Nephron (organoid): Measurements from ENCODE around the gene GALNT18.
A peak's percentile ranks its signal among the peaks of the same experiment; 100 is the strongest.

Source experiments
- H3K27ac Mint-ChIP-seq, 3 experiments: 2 replicates each; pipeline ENCODE4 v1.8.0; 2020; ENCODE audit warnings: mixed read lengths in 3 of 3, mild to moderate bottlenecking in 2 of 3, moderate library complexity in 1 of 3
- H3K27me3 Mint-ChIP-seq: 2 replicates; pipeline ENCODE4 v1.8.0; 2021; ENCODE audit warnings: low read depth, mild to moderate bottlenecking, moderate library complexity, mixed read lengths
- H3K36me3 Mint-ChIP-seq: 2 replicates; pipeline ENCODE4 v1.8.0; 2020; ENCODE audit warnings: low read depth, mixed read lengths
- H3K4me1 Mint-ChIP-seq: 2 replicates; pipeline ENCODE4 v1.8.0; 2020; ENCODE audit warnings: mixed read lengths
- H3K4me3 Mint-ChIP-seq, 3 experiments: 2 replicates each; pipeline ENCODE4 v1.8.0; 2020; ENCODE audit warnings: mild to moderate bottlenecking in 3 of 3, mixed read lengths in 3 of 3, moderate library complexity in 2 of 3
- H3K9me3 Mint-ChIP-seq: 2 replicates; pipeline ENCODE4 v1.8.0; 2020; ENCODE audit warnings: mixed read lengths
- TF ChIP-seq, protein P1 (sequence below), 3 experiments: fragments of 200-600 bp; sonication (generic); IDR thresholded peaks; one replicate each; pipeline ENCODE4 v1.5.0; 2021; ENCODE audit warnings: antibody characterized with exemption in 3 of 3; ENCODE audit not compliant: unreplicated experiment in 3 of 3

GALNT18 gene

DNA sequence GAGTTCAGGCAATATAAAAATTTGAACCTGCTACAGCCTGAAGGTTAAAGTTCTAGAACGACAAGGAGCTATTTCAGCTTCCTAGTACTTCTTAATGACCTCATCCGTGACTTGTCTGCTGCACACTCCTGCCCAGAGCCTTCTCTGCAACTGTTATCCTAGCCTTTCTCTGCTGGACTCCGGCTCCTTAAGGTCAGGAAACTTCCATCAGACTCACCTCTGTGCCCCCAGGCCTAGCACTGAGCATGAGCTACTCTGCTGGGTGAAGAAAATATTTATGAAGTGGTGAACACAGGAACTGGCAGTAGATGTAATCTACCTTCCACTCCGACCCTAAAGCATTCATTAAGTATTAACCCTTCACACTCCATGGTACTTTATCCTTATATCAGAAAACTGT lies 287.2 kb downstream of the GALNT18 start:
- peaks cover 3% of the 10 kb centered on the region for H3K36me3 Mint-ChIP-seq
- H3K4me1 Mint-ChIP-seq = peaks cover 4% of the 10 kb centered on the region
- H3K27me3 Mint-ChIP-seq = peaks cover 17% of the 10 kb centered on the region
- H3K9me3 Mint-ChIP-seq = no peaks in the 10 kb centered on the region
- no peak overlapping the region for H3K4me3 Mint-ChIP-seq
- TF ChIP-seq, protein P1, sequence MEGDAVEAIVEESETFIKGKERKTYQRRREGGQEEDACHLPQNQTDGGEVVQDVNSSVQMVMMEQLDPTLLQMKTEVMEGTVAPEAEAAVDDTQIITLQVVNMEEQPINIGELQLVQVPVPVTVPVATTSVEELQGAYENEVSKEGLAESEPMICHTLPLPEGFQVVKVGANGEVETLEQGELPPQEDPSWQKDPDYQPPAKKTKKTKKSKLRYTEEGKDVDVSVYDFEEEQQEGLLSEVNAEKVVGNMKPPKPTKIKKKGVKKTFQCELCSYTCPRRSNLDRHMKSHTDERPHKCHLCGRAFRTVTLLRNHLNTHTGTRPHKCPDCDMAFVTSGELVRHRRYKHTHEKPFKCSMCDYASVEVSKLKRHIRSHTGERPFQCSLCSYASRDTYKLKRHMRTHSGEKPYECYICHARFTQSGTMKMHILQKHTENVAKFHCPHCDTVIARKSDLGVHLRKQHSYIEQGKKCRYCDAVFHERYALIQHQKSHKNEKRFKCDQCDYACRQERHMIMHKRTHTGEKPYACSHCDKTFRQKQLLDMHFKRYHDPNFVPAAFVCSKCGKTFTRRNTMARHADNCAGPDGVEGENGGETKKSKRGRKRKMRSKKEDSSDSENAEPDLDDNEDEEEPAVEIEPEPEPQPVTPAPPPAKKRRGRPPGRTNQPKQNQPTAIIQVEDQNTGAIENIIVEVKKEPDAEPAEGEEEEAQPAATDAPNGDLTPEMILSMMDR (IDR thresholded peaks at IDR 0.05; ENCODE audit: unreplicated experiment in 3 of 3) = no peak
- H3K27ac Mint-ChIP-seq = peak overlapping the region in 1 of 3 experiments; percentile 48

- no peak overlapping the region for H3K4me3 Mint-ChIP-seq
- no peak overlapping the region for H3K27ac Mint-ChIP-seq
- H3K27me3 Mint-ChIP-seq = peaks cover 12% of the 10 kb centered on the region
- peaks cover 4% of the 10 kb centered on the region for H3K4me1 Mint-ChIP-seq
- no peaks in the 10 kb centered on the region for H3K9me3 Mint-ChIP-seq
- H3K36me3 Mint-ChIP-seq = peaks cover 3% of the 10 kb centered on the region
- TF ChIP-seq, protein P1 (IDR thresholded peaks at IDR 0.05; ENCODE audit: unreplicated experiment in 3 of 3) = no peak
Measured at GRCh38 chr11:11332141-11332710, 289.6 kb downstream of the GALNT18 start.

- Mint-ChIP-seq H3K4me1 (no peaks in the 10 kb centered on the region), H3K27ac (no peak overlapping the region), H3K36me3 (peaks cover 11% of the 10 kb centered on the region), H3K9me3 (peaks cover 5% of the 10 kb centered on the region), H3K4me3 (no peak overlapping the region), H3K27me3 (peaks cover 13% of the 10 kb centered on the region)
- TF ChIP-seq, protein P1 (IDR thresholded peaks at IDR 0.05; ENCODE audit: unreplicated experiment in 3 of 3) = no peak
Measured at GRCh38 chr11:11329062-11329806, 292.6 kb downstream of the GALNT18 start.

GRCh38 chr11:11324090-11324489 lies 297.7 kb downstream of the GALNT18 start:
- peaks cover 4% of the 10 kb centered on the region for H3K4me1 Mint-ChIP-seq
- no peak overlapping the region for H3K4me3 Mint-ChIP-seq
- TF ChIP-seq, protein P1 (IDR thresholded peaks at IDR 0.05; ENCODE audit: unreplicated experiment in 3 of 3) = no peak
- peaks cover 3% of the 10 kb centered on the region for H3K27me3 Mint-ChIP-seq
- H3K36me3 Mint-ChIP-seq = peaks cover 8% of the 10 kb centered on the region
- peaks cover 14% of the 10 kb centered on the region for H3K9me3 Mint-ChIP-seq
- H3K27ac Mint-ChIP-seq = no peak overlapping the region

DNA sequence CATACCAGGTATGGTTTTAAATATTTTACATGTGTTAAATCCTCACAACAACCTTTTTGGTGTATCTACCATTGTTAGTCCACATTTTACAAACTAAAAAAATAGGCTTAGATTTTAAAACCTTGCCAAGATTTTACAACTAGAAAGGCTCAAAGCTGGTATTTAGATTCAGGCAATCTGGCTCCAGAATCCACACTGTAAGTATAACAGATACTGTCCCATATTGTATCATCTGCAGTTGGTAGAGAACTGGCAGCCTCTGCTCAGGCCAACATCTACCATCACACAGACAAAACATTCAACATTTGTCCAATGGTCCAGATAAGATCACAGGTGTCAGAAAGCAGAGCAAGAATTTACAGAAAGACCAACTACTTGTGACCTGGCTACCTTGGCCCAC lies 299.7 kb downstream of the GALNT18 start:
- Mint-ChIP-seq H3K9me3 (peaks cover 14% of the 10 kb centered on the region), H3K36me3 (peaks cover 8% of the 10 kb centered on the region), H3K4me3 (no peak overlapping the region), H3K27ac (no peak overlapping the region), H3K27me3 (peaks cover 6% of the 10 kb centered on the region), H3K4me1 (peaks cover 4% of the 10 kb centered on the region)
- TF ChIP-seq, protein P1 (IDR thresholded peaks at IDR 0.05; ENCODE audit: unreplicated experiment in 3 of 3) = no peak

DNA sequence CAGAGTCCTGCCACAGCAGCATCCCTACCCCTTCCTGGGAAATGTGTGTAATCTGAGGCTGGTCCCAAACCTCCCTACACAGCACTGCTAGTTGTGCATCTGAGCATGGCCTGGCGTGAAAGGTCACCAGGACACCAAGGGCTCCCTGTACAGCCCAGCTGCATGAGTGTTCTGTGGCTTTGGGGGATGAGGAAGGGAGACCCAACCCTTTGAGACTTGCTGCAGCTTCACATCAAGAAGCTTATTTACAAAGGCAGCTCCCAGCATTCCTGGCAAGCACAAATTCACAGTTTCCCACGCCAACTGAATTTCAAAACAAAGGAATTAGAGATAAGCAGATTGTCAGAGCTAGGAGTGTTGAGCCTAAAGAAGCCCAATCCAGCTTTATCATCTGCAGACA lies 301.0 kb downstream of the GALNT18 start:
- TF ChIP-seq, protein P1 (IDR thresholded peaks at IDR 0.05; ENCODE audit: unreplicated experiment in 3 of 3) = no peak
- Mint-ChIP-seq H3K4me3 (no peak overlapping the region), H3K4me1 (peaks cover 10% of the 10 kb centered on the region), H3K27ac (peak overlapping the region in 1 of 3 experiments; percentile 68), H3K27me3 (peaks cover 4% of the 10 kb centered on the region), H3K36me3 (peaks cover 8% of the 10 kb centered on the region), H3K9me3 (peaks cover 14% of the 10 kb centered on the region)
